Keratinocyte (primary cell): ENCODE measurements around the gene SLC25A39. TPM values are rescaled to one million over a fixed set of nuclear protein-coding genes. Genes with fewer than 3 reads are reported as not detected.

Experiments used
- DNase-seq: peaks from one replicate; pipeline ENCODE4 v3.0.0-alpha.2; 2011; ENCODE audit warnings: low read depth, missing footprints, low spot score
- FAIRE-seq: peaks from 2 replicates; lab custom pipeline; 2011; peaks lifted over from hg19 to GRCh38; lab: Jason Lieb, UNC
- H2AFZ ChIP-seq: 2 replicates; pipeline ENCODE4 v1.6.0; 2012; ENCODE audit warnings: low read length, control low read depth, inconsistent platforms; ENCODE audit not compliant: control insufficient read depth
- H3K27ac ChIP-seq: 2 replicates; pipeline ENCODE4 v1.5.1; 2011; ENCODE audit warnings: low read length; ENCODE audit not compliant: control insufficient read depth, insufficient read depth
- H3K27me3 ChIP-seq: 3 replicates; pipeline ENCODE4 v1.6.0; 2011; ENCODE audit warnings: low read length; ENCODE audit not compliant: control insufficient read depth, insufficient read depth; ENCODE audit errors: extremely low read depth
- H3K36me3 ChIP-seq, 2 experiments: 2 replicates in 1 of 2; 3 replicates in 1 of 2; pipeline ENCODE4 v1.5.1; 2011; ENCODE audit warnings: low read length in 2 of 2, mild to moderate bottlenecking in 1 of 2; ENCODE audit not compliant: control insufficient read depth in 2 of 2, insufficient read depth in 2 of 2; ENCODE audit errors: extremely low read depth in 1 of 2
- H3K4me1 ChIP-seq: 3 replicates; pipeline ENCODE4 v1.5.1; 2011; ENCODE audit warnings: low read length; ENCODE audit not compliant: control insufficient read depth, insufficient read depth; ENCODE audit errors: extremely low read depth
- H3K4me2 ChIP-seq: 3 replicates; pipeline ENCODE4 v1.6.0; 2011; ENCODE audit warnings: low read depth, low read length; ENCODE audit not compliant: control insufficient read depth, insufficient read depth; ENCODE audit errors: extremely low read depth
- H3K4me3 ChIP-seq, 3 experiments: fragments of 200-600 bp in 1 of 3; sonication (generic) in 1 of 3; 2 replicates in 2 of 3; 3 replicates in 1 of 3; pipeline ENCODE4 v1.5.1; 2011 to 2016; ENCODE audit warnings: low read length in 3 of 3, mild to moderate bottlenecking in 3 of 3, control low read depth in 2 of 3, inconsistent platforms in 1 of 3, low read depth in 1 of 3, mixed read lengths in 1 of 3, mixed run types in 1 of 3, moderate library complexity in 1 of 3; ENCODE audit not compliant: control insufficient read depth in 2 of 3, insufficient read depth in 2 of 3; ENCODE audit errors: extremely low read depth in 1 of 3
- H3K79me2 ChIP-seq: 2 replicates; pipeline ENCODE4 v1.6.0; 2012; ENCODE audit warnings: low read length; ENCODE audit not compliant: control insufficient read depth, insufficient read depth
- H3K9ac ChIP-seq: 3 replicates; pipeline ENCODE4 v1.6.0; 2011; ENCODE audit warnings: low read length; ENCODE audit not compliant: control insufficient read depth, insufficient read depth; ENCODE audit errors: extremely low read depth
- H3K9me1 ChIP-seq: 3 replicates; pipeline ENCODE4 v1.6.0; 2011; ENCODE audit warnings: low read length; ENCODE audit not compliant: control insufficient read depth, insufficient read depth; ENCODE audit errors: extremely low read depth
- H3K9me3 ChIP-seq: 2 replicates; pipeline ENCODE4 v1.5.1; 2012; ENCODE audit warnings: low read depth, low read length; ENCODE audit not compliant: control insufficient read depth
- H4K20me1 ChIP-seq: 3 replicates; pipeline ENCODE4 v1.6.0; 2011; ENCODE audit warnings: low read length; ENCODE audit not compliant: control insufficient read depth, insufficient read depth; ENCODE audit errors: extremely low read depth
- EZH2 ChIP-seq: IDR thresholded peaks from one replicate; pipeline ENCODE4 v1.6.1; 2012; ENCODE audit warnings: inconsistent platforms, mild to moderate bottlenecking, low read length, moderate library complexity
- dilution Hi-C: fragments of 300-500 bp; cut with MboI; formaldehyde crosslinking; loops from one replicate; pipeline ENCODE4 v1.7.0; 2020; ENCODE audit warnings: low sequenced_read_pairs; ENCODE audit not compliant: extremely low pct_ligation_motif_present
- polyA plus RNA-seq, 5 experiments: library from polyadenylated mRNA; depleted of rRNA in 3 of 5; stranded (reverse) in 3 of 5; stranded (forward) in 1 of 5; unstranded in 1 of 5; fragments of >200 nt; gene quantifications; 1 replicate in 1 of 5; 2 replicates in 3 of 5; 3 replicates in 1 of 5; pipeline versions ENCODE4 v1.2.1 to v1.2.3, GENCODE V29; 2011 to 2012; ENCODE audit warnings: missing spikeins in 2 of 5, low read depth in 1 of 5, low replicate concordance in 1 of 5
- TF ChIP-seq, protein P1 (sequence below), 3 experiments: IDR thresholded peaks in 1 of 3; conservative IDR thresholded peaks in 1 of 3; optimal IDR thresholded peaks in 1 of 3; 2 replicates in 2 of 3; 3 replicates in 1 of 3; pipeline versions ENCODE3 to v1.5.1; 2011; ENCODE audit warnings: low read length in 3 of 3, mild to moderate bottlenecking in 3 of 3, moderate library complexity in 2 of 3, control low read depth in 1 of 3, inconsistent platforms in 1 of 3; ENCODE audit not compliant: insufficient read depth in 2 of 3; ENCODE audit errors: extremely low read depth in 1 of 3

The SLC25A39 gene
- polyA plus RNA-seq, 1 donor (not counting 4 experiments of a cell fraction or from before 2014, with no cell fraction given), result 108 TPM

DNA sequence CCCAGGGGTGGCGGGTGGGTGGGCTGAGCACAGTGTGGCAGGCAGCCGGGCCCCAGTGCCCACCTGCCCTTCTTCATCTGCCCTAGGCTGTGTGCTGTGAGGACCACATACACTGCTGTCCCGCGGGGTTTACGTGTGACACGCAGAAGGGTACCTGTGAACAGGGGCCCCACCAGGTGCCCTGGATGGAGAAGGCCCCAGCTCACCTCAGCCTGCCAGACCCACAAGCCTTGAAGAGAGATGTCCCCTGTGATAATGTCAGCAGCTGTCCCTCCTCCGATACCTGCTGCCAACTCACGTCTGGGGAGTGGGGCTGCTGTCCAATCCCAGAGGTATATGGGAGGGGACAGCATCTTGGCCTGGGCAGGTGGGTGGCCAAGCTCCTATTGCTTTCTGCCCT, 26.8 kb upstream of the SLC25A39 start:
- no peak overlapping the region for H3K27ac ChIP-seq
- H3K9ac ChIP-seq, result no peak overlapping the region
- no peaks in the 10 kb centered on the region for H3K9me3 ChIP-seq
- peaks cover 8% of the 10 kb centered on the region for H3K27me3 ChIP-seq
- H3K9me1 ChIP-seq, result no peaks in the 10 kb centered on the region
- H3K36me3 ChIP-seq, result peaks cover 25 to 33% of the 10 kb centered on the region in 2 experiments
- H3K79me2 ChIP-seq, result peaks cover 4% of the 10 kb centered on the region
- no peaks in the 10 kb centered on the region for H4K20me1 ChIP-seq
- DNase-seq, result no peak
- H3K4me2 ChIP-seq, result no peak overlapping the region
- TF ChIP-seq, protein P1, sequence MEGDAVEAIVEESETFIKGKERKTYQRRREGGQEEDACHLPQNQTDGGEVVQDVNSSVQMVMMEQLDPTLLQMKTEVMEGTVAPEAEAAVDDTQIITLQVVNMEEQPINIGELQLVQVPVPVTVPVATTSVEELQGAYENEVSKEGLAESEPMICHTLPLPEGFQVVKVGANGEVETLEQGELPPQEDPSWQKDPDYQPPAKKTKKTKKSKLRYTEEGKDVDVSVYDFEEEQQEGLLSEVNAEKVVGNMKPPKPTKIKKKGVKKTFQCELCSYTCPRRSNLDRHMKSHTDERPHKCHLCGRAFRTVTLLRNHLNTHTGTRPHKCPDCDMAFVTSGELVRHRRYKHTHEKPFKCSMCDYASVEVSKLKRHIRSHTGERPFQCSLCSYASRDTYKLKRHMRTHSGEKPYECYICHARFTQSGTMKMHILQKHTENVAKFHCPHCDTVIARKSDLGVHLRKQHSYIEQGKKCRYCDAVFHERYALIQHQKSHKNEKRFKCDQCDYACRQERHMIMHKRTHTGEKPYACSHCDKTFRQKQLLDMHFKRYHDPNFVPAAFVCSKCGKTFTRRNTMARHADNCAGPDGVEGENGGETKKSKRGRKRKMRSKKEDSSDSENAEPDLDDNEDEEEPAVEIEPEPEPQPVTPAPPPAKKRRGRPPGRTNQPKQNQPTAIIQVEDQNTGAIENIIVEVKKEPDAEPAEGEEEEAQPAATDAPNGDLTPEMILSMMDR (optimal IDR thresholded peaks at IDR 0.05 in 1 of 3, IDR thresholded peaks at IDR 0.05 in 1 of 3, conservative IDR thresholded peaks at IDR 0.05 in 1 of 3; ENCODE audit: extremely low read depth in 1 of 3, insufficient read depth in 2 of 3, low read length in 3 of 3), result no peak
- TF ChIP-seq EZH2, result no peak
- peaks cover 20% of the 10 kb centered on the region for H3K4me1 ChIP-seq
- H2AFZ ChIP-seq, result no peak overlapping the region
- no peak overlapping the region for H3K4me3 ChIP-seq
- dilution Hi-C loops, result no loop called here
- no peak for FAIRE-seq

GRCh38 chr17:44350733-44351226, 26.2 kb upstream of the SLC25A39 start:
- Histone ChIP-seq H4K20me1 (no peaks in the 10 kb centered on the region), H2AFZ (no peak overlapping the region), H3K27me3 (peaks cover 6% of the 10 kb centered on the region), H3K4me1 (peaks cover 26% of the 10 kb centered on the region), H3K9ac (no peak overlapping the region), H3K27ac (no peak overlapping the region), H3K4me3 (no peak overlapping the region), H3K79me2 (peaks cover 10% of the 10 kb centered on the region), H3K36me3 (peaks cover 25 to 33% of the 10 kb centered on the region in 2 experiments), H3K9me3 (no peaks in the 10 kb centered on the region), H3K4me2 (no peak overlapping the region), H3K9me1 (no peaks in the 10 kb centered on the region)
- DNase-seq (no peak), FAIRE-seq (peak; percentile 29)
- TF ChIP-seq, protein P1 (optimal IDR thresholded peaks at IDR 0.05 in 1 of 3, IDR thresholded peaks at IDR 0.05 in 1 of 3, conservative IDR thresholded peaks at IDR 0.05 in 1 of 3; ENCODE audit: extremely low read depth in 1 of 3, insufficient read depth in 2 of 3, low read length in 3 of 3), result peak; percentile 83 to 91 (median 89)
- TF ChIP-seq EZH2, result no peak
- dilution Hi-C loops, result no loop called here
